Colon (tissue), 2 donors: Measurements from ENCODE around the gene RPAIN.
"Not testable (repeated sequence)": the region's sequence is repeated elsewhere in the genome, so short reads cannot be mapped to it uniquely, and the experiment has no call there.

Experiments
- FAIRE-seq: peaks from 2 replicates; lab custom pipeline; 2012; peaks lifted over from hg19 to GRCh38; lab: Jason Lieb, UNC
- donor health status: control.
- donor health status: control.

RPAIN gene

DNA sequence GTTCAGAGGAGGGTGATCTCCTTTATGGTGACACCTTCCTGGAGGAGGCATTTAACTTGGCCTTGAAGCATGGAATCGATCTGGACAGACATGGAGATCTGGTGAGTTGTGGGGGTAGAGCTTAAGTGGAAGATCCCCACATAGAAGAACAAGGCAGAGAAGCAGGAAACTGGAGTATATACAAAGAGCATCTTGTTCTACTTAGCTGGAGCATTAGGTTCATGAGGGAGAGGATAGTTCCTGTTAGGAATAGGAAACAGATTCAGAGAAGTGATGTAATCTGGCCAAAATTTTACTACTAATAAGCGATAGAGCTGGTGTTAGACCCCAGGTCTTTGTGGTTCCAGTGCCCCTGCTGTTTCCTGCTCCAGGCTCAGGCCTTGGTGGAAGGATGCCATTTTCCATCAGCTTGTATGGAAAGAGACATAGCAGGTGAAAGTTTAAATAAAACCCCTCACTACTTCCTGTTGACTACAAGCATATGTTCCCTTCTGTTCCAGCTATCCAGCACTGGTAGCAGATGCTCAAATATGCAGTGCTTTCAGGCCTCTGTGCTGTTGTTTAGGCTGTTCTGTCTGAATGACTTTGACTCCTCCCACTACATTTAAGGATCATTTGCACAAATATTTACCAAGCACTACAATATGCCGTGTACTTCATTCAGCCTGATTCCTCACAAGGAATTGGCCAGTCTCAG lies 9.4 kb downstream of the RPAIN start:
- no peak for FAIRE-seq

- no peak for FAIRE-seq
Observed at GRCh38 chr17:5430413-5430999, 10.5 kb downstream of the RPAIN start.

DNA sequence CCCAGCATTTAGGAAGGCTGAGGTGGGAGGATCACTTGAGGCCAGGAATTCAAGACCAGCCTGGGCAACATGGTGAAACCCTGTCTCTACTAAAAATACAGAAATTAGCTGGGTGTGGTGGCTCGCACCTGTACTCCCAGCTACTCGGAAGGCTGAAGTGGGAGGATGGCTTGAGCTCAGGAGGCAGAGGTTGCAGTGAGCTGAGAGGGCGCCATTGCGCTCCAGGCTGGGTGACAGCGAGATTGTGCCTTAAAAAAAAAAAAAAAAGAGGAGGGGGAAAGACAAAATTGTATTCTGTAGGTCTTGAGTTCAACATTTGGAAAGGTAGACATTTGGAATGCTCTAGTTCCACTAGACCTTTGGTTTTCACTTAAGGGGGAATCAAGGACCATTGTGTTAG lies 11.3 kb downstream of the RPAIN start:
- not testable (repeated sequence) for FAIRE-seq

GRCh38 chr17:5431949-5432556 lies 12.1 kb downstream of the RPAIN start:
- FAIRE-seq = no peak

DNA sequence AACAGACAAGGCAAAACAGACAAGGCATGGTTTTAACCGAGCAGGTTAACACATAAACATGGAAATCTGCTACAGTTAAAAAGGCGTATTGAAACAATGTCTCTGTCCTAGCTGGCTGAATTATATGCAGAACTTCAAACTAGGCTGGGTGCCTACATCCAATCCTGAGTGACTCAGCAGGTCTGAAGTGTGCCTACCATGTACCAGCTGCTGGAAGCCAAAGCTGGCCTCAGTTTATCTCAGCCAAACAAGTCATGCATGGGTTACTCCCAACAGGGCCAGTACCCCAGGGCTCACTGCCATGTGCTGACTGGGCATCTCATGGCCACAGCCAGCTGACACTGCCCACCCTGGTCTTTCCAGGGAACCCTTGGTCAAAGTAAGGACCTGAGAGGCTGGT lies 15.0 kb downstream of the RPAIN start:
- no peak for FAIRE-seq

DNA sequence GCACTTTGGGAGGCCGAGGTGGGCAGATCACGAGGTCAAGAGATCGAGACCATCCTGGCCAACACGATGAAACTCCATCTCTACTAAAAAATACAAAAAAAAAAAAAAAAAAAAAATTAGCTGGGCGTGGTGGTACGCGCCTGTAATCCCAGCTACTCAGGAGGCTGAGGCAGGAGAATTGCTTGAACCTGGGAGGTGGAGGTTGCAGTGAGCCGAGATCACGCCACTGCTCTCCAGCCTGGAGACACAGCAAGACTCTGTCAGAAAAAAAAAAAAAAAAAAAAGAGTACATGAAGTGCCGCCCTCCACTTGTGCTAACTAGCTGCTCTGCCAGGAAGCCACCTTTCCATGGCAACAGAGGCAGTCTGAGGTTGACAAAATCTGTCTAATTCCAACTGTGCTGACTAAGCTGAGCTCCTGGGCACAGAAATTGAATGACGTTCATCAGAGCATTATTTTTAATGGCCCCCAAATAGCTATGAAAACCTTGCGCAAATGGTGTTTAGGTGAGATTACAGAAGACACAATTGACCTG lies 15.9 kb downstream of the RPAIN start:
- FAIRE-seq = not testable (repeated sequence)

DNA sequence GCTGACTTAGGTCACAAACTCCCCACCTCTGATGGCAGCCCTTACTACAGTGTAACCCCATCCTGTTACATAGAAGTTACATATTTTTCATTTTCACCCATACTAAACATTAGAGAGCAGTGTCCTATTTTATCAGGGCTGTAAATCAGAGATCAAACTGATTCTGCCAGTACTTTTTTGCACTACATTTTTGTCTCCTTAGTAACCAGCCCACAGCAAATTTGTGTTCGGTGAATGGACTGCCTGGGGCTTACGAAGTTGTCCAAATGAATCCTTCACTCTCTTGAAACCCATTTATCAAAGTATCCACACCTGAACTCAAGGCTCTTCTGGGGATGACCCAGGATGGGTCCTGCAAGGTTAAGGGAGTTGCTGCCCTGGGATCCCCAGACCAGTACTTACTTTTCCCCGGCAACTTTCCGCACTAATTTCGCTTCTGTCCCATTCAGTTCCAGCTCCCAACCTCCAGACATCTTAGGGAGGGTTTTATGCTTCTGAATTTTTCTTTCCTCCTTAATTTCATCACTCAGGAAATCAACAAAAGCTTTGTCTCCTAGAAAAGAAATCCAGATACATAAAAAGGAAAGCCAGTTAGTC lies 17.8 kb downstream of the RPAIN start:
- no peak for FAIRE-seq

DNA sequence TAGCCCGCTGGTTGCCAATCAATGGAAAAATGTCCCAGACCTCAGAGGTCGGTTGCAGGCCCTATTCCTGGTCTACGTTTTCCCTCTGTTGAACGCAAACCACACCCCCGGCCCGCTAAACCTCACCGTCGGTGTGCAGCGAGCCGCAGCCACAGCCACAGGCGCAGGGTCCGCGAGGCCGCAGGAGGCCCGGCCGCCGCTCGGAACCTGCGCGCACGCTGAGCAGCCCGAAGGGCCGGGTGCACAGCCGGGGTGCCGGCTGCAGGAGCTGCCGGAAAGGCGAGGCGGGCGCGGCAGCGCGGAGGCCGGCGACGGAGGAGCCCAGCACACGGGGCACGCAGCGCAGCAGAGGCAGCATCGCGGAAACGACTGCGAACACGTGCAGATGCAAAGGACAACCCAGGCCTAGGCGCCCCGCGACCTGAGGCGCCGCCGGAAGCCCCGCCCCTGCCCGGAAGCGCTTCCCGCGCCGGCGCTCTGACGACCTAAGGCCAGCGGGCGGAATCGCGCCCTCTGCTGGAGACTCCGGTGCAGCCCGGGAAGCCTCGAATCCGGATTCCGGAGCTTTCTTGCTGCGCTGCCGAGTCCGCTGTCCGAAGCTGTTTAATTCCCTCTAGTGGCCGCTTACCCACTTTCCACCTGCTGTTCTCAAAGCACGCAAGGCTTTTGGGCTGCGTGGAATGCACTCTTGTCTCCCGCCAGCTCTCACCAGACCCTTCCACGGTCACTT lies 18.9 kb downstream of the RPAIN start, which contains the start of gene C1QBP:
TSS of gene C1QBP (minus strand) at position 440 of the 730 bp plus-strand sequence. CDS start at position 358, 82 bp downstream.
- no peak for FAIRE-seq

- no peak for FAIRE-seq
Observed at GRCh38 chr17:5439446-5439764, 19.4 kb downstream of the RPAIN start.

GRCh38 chr17:5443728-5444127 lies 23.7 kb downstream of the RPAIN start:
- no peak for FAIRE-seq

- FAIRE-seq = no peak
Observed at GRCh38 chr17:5444209-5444608, 24.2 kb downstream of the RPAIN start.

- FAIRE-seq = no peak
Observed at GRCh38 chr17:5446786-5447185, 26.8 kb downstream of the RPAIN start.

- no peak for FAIRE-seq
Observed at GRCh38 chr17:5464717-5465507, 44.9 kb downstream of the RPAIN start.

GRCh38 chr17:5466295-5466694 lies 46.3 kb downstream of the RPAIN start:
- FAIRE-seq = no peak

DNA sequence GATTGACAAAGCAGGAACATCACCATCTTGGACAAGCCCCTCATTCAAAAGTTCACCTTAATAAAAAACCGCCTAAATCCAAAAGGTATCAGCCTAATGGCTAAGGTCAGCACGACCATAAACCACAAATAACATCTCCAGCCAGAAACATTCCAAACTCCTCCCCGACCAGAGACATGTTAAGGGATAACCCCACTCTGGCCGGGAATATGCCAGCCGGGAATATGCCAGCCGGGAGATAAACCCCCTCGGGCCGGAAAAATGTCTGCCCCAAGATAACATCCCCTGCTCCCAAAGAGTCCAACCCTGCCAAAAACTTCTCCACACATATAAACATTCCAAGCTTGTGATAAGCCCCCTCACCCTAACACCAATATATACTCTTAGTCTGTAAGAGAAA lies 47.4 kb downstream of the RPAIN start:
- FAIRE-seq = no peak

- FAIRE-seq = no peak
Observed at GRCh38 chr17:5468075-5468473, 48.1 kb downstream of the RPAIN start.

- no peak for FAIRE-seq
Observed at GRCh38 chr17:5472511-5472910, 52.5 kb downstream of the RPAIN start.

DNA sequence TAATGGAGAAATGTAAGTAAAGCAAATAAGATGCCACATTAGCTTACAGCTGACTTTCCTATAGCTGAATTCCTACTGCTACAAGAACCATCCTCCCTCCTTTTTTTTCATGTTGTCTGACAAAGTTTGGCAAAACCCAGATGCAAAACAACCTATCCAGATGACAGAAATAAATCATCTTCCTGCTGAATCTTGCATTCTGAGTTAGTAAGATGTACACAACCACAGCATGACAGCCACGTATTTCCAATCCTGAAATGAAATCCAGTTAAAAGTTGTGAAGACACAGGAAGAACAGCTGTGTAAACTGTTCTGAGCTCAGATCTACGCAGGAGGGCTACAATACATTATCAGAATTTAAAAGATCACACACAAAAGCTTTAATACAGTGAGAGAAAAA lies 53.9 kb downstream of the RPAIN start:
- FAIRE-seq = no peak

GRCh38 chr17:5478992-5479391 lies 59.0 kb downstream of the RPAIN start:
- FAIRE-seq = no peak

DNA sequence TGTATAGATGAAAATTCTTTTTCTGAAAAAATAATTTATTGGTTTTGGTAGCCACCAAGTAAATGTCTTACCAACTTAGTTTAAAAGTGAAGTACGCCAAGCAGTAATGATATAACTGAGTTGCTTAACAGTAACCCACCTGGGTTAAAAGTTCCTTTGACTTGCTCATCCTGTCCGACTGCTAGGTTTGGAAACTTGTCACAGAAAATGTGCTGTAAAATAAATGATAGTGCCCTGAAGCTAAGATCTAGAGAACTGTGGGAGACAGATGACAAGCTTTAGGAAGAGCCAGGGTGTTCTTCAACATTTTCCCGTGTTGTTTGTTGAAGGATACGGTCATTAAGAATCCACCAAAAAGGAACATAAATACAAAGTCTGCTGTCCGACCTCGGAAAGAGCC lies 61.0 kb downstream of the RPAIN start:
- FAIRE-seq = no peak

DNA sequence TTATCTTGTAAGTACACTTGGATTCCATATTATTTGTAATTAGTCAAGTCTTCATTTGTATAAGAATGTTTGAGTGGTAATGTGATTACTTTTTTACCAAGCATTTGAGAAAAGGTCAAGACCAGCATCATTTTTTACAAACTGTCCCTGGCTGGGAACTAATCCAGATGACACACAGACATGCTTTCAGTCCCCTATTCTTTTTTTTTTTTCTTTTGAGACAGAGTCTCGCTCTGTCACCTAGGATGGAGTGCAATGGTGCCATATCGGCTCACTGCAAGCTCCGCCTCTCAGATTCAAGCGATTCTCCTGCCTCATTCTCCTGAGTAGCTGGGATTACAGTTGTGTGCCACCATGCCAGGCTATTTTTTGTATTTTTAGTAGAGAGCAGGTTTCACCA lies 61.5 kb downstream of the RPAIN start:
- no peak for FAIRE-seq
